ENCODE results near the gene CHURC1.

Gene CHURC1

GRCh38 chr14:64939817-64940190, 25.5 kb downstream of the CHURC1 start:
- DNase-seq: no peak

GRCh38 chr14:64940336-64940910, 26.2 kb downstream of the CHURC1 start:
- no peak for DNase-seq

- DNase-seq: no peak
Measured at GRCh38 chr14:64942531-64943111, 28.4 kb downstream of the CHURC1 start, which contains the start of gene GPX2. Gene GPX2 (minus strand): TSS chr14:64942745. CDS start chr14:64942726, 19 bp downstream.

- DNase-seq: no peak
Measured at GRCh38 chr14:64943556-64943955, 29.3 kb downstream of the CHURC1 start.

GRCh38 chr14:64944041-64944440, 29.8 kb downstream of the CHURC1 start:
- no peak for DNase-seq

- no peak for DNase-seq
Measured at GRCh38 chr14:64944861-64945260, 30.6 kb downstream of the CHURC1 start.

- DNase-seq: no peak
Measured at GRCh38 chr14:64945431-64946178, 31.4 kb downstream of the CHURC1 start.

GRCh38 chr14:64946310-64947045, 32.2 kb downstream of the CHURC1 start:
- no peak for DNase-seq

GRCh38 chr14:64947710-64948611, 33.7 kb downstream of the CHURC1 start:
- DNase-seq: no peak

GRCh38 chr14:64948612-64949210, 34.5 kb downstream of the CHURC1 start:
- no peak for DNase-seq

GRCh38 chr14:64950889-64951288, 36.6 kb downstream of the CHURC1 start:
- DNase-seq: no peak

- DNase-seq: no peak
Measured at GRCh38 chr14:64951291-64951690, 37.0 kb downstream of the CHURC1 start.

GRCh38 chr14:64951724-64952123, 37.5 kb downstream of the CHURC1 start:
- no peak for DNase-seq

GRCh38 chr14:64952598-64953309, 38.5 kb downstream of the CHURC1 start:
- no peak for DNase-seq

- DNase-seq: no peak
Measured at GRCh38 chr14:64953310-64953654, 39.0 kb downstream of the CHURC1 start.

- no peak for DNase-seq
Measured at GRCh38 chr14:64953661-64954060, 39.4 kb downstream of the CHURC1 start.

- no peak for DNase-seq
Measured at GRCh38 chr14:64954491-64955240, 40.4 kb downstream of the CHURC1 start.

- no peak for DNase-seq
Measured at GRCh38 chr14:64955297-64955696, 41.0 kb downstream of the CHURC1 start.

- DNase-seq: no peak
Measured at GRCh38 chr14:64956697-64957406, 42.6 kb downstream of the CHURC1 start.

GRCh38 chr14:64958201-64958600, 43.9 kb downstream of the CHURC1 start:
- DNase-seq: no peak
